H1 (cell line): ENCODE results near the gene CADPS. TPM values are rescaled to one million over a fixed set of nuclear protein-coding genes. Genes with fewer than 3 reads are reported as not detected.

Experiments
- CTCF ChIA-PET: fragments of 300-600 bp; sonication (Branson Sonifier 250); formaldehyde crosslinking; loops from one replicate; lab custom pipeline; 2021; ENCODE audit not compliant: partially characterized antibody; lab: Charles Lee
- POLR2A ChIA-PET: fragments of 300-600 bp; sonication (Branson Sonifier 250); formaldehyde crosslinking; loops from one replicate; lab custom pipeline; 2021; ENCODE audit warnings: inconsistent platforms; ENCODE audit not compliant: partially characterized antibody; lab: Charles Lee
- DNase-seq, 2 experiments: peaks; one replicate each; pipeline versions ENCODE4 v3.0.0 to v3.0.0-alpha.2; 2010 to 2022; ENCODE audit warnings: low spot score in 2 of 2, low read depth in 1 of 2, mixed read lengths in 1 of 2
- FAIRE-seq: peaks from 2 replicates; lab custom pipeline; 2011; peaks lifted over from hg19 to GRCh38; lab: Jason Lieb, UNC
- H2AFZ ChIP-seq: 2 replicates; pipeline ENCODE4 v1.8.1; 2012; ENCODE audit warnings: low read length, inconsistent platforms
- H2AK5ac ChIP-seq: 2 replicates; pipeline ENCODE4 v1.6.1; 2013; ENCODE audit warnings: low read depth, low read length
- H2BK120ac ChIP-seq: replicated peaks from 2 replicates; pipeline ENCODE3; 2013; ENCODE audit warnings: low read depth, low read length, inconsistent platforms
- H2BK12ac ChIP-seq: 2 replicates; pipeline ENCODE4 v1.6.1; 2013; ENCODE audit warnings: low read depth, low read length
- H2BK15ac ChIP-seq: 2 replicates; pipeline ENCODE4 v1.6.1; 2013; ENCODE audit warnings: low read length
- H2BK20ac ChIP-seq: 2 replicates; pipeline ENCODE4 v1.6.1; 2013; ENCODE audit warnings: low read length
- H2BK5ac ChIP-seq: 2 replicates; pipeline ENCODE4 v1.6.1; 2013; ENCODE audit warnings: low read depth, low read length
- H3K14ac ChIP-seq: 2 replicates; pipeline ENCODE4 v1.6.1; 2013; ENCODE audit warnings: inconsistent platforms; ENCODE audit not compliant: insufficient read length
- H3K18ac ChIP-seq: 2 replicates; pipeline ENCODE4 v1.6.1; 2013; ENCODE audit warnings: low read length; ENCODE audit errors: extremely low read depth
- H3K23ac ChIP-seq: 2 replicates; pipeline ENCODE4 v1.6.1; 2013; ENCODE audit warnings: inconsistent platforms; ENCODE audit not compliant: insufficient read length
- H3K23me2 ChIP-seq: 2 replicates; pipeline ENCODE4 v1.6.1; 2013; ENCODE audit warnings: low read depth, low read length
- H3K27ac ChIP-seq: 2 replicates; pipeline ENCODE4 v1.6.1; 2011; ENCODE audit warnings: low read depth, low read length, inconsistent platforms
- H3K27me3 ChIP-seq, 4 experiments: replicated peaks in 1 of 4; 1 replicate in 1 of 4; 2 replicates in 3 of 4; pipeline versions ENCODE4 v1.6.1 to v1.8.1; 2011 to 2013; ENCODE audit warnings: low read length in 3 of 4, mild to moderate bottlenecking in 3 of 4, inconsistent platforms in 2 of 4, mixed read lengths in 2 of 4, moderate library complexity in 1 of 4; ENCODE audit not compliant: control insufficient read depth in 3 of 4, insufficient read depth in 3 of 4; ENCODE audit errors: extremely low read depth in 1 of 4
- H3K36me3 ChIP-seq, 4 experiments: 2 replicates each; pipeline versions ENCODE4 v1.6.1 to v1.8.1; 2011 to 2013; ENCODE audit warnings: mild to moderate bottlenecking in 4 of 4, low read length in 3 of 4, moderate library complexity in 2 of 4, control low read depth in 1 of 4, inconsistent platforms in 1 of 4; ENCODE audit not compliant: insufficient read depth in 4 of 4, control insufficient read depth in 2 of 4
- H3K4ac ChIP-seq: replicated peaks from 2 replicates; pipeline ENCODE3; 2013; ENCODE audit warnings: low read length, low read depth, mixed read lengths, inconsistent platforms; ENCODE audit not compliant: insufficient read length
- H3K4me1 ChIP-seq, 4 experiments: replicated peaks in 1 of 4; 1 replicate in 1 of 4; 2 replicates in 3 of 4; pipeline versions ENCODE4 v1.6.1 to v1.8.1; 2011 to 2013; ENCODE audit warnings: low read length in 3 of 4, inconsistent platforms in 2 of 4, mixed read lengths in 1 of 4; ENCODE audit not compliant: insufficient read depth in 4 of 4, control insufficient read depth in 3 of 4
- H3K4me2 ChIP-seq, 2 experiments: 2 replicates each; pipeline versions ENCODE4 v1.6.1 to v1.8.1; 2011 to 2013; ENCODE audit warnings: low read depth in 2 of 2, low read length in 2 of 2, control low read depth in 1 of 2, inconsistent platforms in 1 of 2, mild to moderate bottlenecking in 1 of 2; ENCODE audit not compliant: insufficient read depth in 1 of 2
- H3K4me3 ChIP-seq, 4 experiments: fragments of 200-600, 300-600 bp in 1 of 4; sonication (generic), shearing (Covaris generic), sonication (Bioruptor Twin) in 1 of 4; 2 replicates each; pipeline versions ENCODE4 v1.5.1 to v1.8.1; 2011 to 2016; ENCODE audit warnings: low read length in 4 of 4, low read depth in 3 of 4, control low read depth in 2 of 4, inconsistent platforms in 2 of 4, mild to moderate bottlenecking in 2 of 4, mixed read lengths in 1 of 4, moderate library complexity in 1 of 4; ENCODE audit not compliant: insufficient read depth in 2 of 4; ENCODE audit errors: extremely low read depth in 1 of 4
- H3K56ac ChIP-seq: replicated peaks from 2 replicates; pipeline ENCODE3; 2013; ENCODE audit warnings: low read depth, mild to moderate bottlenecking, mixed read lengths, low read length, inconsistent platforms; ENCODE audit not compliant: insufficient read length
- H3K79me1 ChIP-seq: 2 replicates; pipeline ENCODE4 v1.6.1; 2013; ENCODE audit warnings: low read depth, low read length, control low read depth
- H3K79me2 ChIP-seq, 2 experiments: 2 replicates each; pipeline versions ENCODE4 v1.6.1 to v1.8.1; 2012 to 2013; ENCODE audit warnings: low read length in 2 of 2, mild to moderate bottlenecking in 2 of 2, inconsistent platforms in 1 of 2; ENCODE audit not compliant: insufficient read depth in 2 of 2, control insufficient read depth in 1 of 2
- H3K9ac ChIP-seq, 4 experiments: replicated peaks in 1 of 4; 1 replicate in 1 of 4; 2 replicates in 3 of 4; pipeline versions ENCODE4 v1.6.1 to v1.8.1; 2011 to 2013; ENCODE audit warnings: low read depth in 3 of 4, low read length in 3 of 4, control low read depth in 2 of 4, mild to moderate bottlenecking in 2 of 4, moderate library complexity in 2 of 4, inconsistent platforms in 1 of 4; ENCODE audit errors: extremely low read depth in 1 of 4
- H3K9me3 ChIP-seq, 2 experiments: 2 replicates each; pipeline versions ENCODE4 v1.6.1 to v1.8.1; 2012 to 2013; ENCODE audit warnings: mild to moderate bottlenecking in 2 of 2, moderate library complexity in 2 of 2, control low read depth in 1 of 2, inconsistent platforms in 1 of 2, low read depth in 1 of 2, low read length in 1 of 2, mixed read lengths in 1 of 2; ENCODE audit not compliant: insufficient read depth in 2 of 2
- H4K20me1 ChIP-seq, 2 experiments: replicated peaks in 1 of 2; 2 replicates each; pipeline versions ENCODE3 to v1.8.1; 2011 to 2013; ENCODE audit warnings: inconsistent platforms in 2 of 2, low read length in 2 of 2, mild to moderate bottlenecking in 1 of 2; ENCODE audit not compliant: insufficient read depth in 2 of 2, control insufficient read depth in 1 of 2
- H4K5ac ChIP-seq: 2 replicates; pipeline ENCODE4 v1.6.1; 2013; ENCODE audit warnings: low read length, low read depth, mixed read lengths, inconsistent platforms; ENCODE audit not compliant: insufficient read length
- H4K8ac ChIP-seq: 2 replicates; pipeline ENCODE4 v1.8.0; 2013; ENCODE audit warnings: mild to moderate bottlenecking, moderate library complexity, low read length, inconsistent platforms; ENCODE audit not compliant: insufficient read depth; ENCODE audit errors: extremely low read depth
- H4K91ac ChIP-seq: replicated peaks from 2 replicates; pipeline ENCODE3; 2013; ENCODE audit warnings: low read length, mixed read lengths, inconsistent platforms; ENCODE audit not compliant: insufficient read length
- BRCA1 ChIP-seq: IDR thresholded peaks from 2 replicates; pipeline ENCODE4 v1.6.1; 2012; ENCODE audit warnings: low read depth, low read length, improper control_type of control experiment
- CEBPB ChIP-seq: IDR thresholded peaks from 2 replicates; pipeline ENCODE4 v1.6.1; 2012; ENCODE audit warnings: low read depth, low read length
- HDAC2 ChIP-seq, 2 experiments: fragments of 300-600 bp in 1 of 2; sonication (generic) in 1 of 2; IDR thresholded peaks; 2 replicates each; pipeline ENCODE4 v1.6.1; 2011 to 2012; ENCODE audit warnings: low read depth in 2 of 2, low read length in 2 of 2, mild to moderate bottlenecking in 2 of 2, moderate library complexity in 2 of 2, borderline replicate concordance in 1 of 2, inconsistent platforms in 1 of 2
- KDM5A ChIP-seq: fragments of 200-600 bp; IDR thresholded peaks from 2 replicates; pipeline ENCODE4 v1.7.1; 2012; ENCODE audit warnings: mild to moderate bottlenecking, low read length, inconsistent platforms, mixed read lengths
- NRF1 ChIP-seq: IDR thresholded peaks from 2 replicates; pipeline ENCODE4 v1.6.1; 2011; ENCODE audit warnings: mild to moderate bottlenecking, low read depth, low read length, improper control_type of control experiment
- POLR2A ChIP-seq, 2 experiments: IDR thresholded peaks; 1 replicate in 1 of 2; 2 replicates in 1 of 2; pipeline ENCODE4 v1.6.1; 2011; ENCODE audit warnings: low read depth in 2 of 2, low read length in 2 of 2, mild to moderate bottlenecking in 2 of 2; ENCODE audit errors: control extremely low read depth in 1 of 2
- POU5F1 ChIP-seq: IDR thresholded peaks from 2 replicates; pipeline ENCODE4 v1.6.1; 2011; ENCODE audit warnings: low read depth, mild to moderate bottlenecking, low read length, moderate library complexity
- RFX5 ChIP-seq: IDR thresholded peaks from 2 replicates; pipeline ENCODE4 v1.6.1; 2011; ENCODE audit warnings: low read depth, low read length, improper control_type of control experiment, borderline replicate concordance
- SP2 ChIP-seq: IDR thresholded peaks from 2 replicates; pipeline ENCODE4 v1.6.1; 2012; ENCODE audit warnings: mild to moderate bottlenecking, low read length, inconsistent platforms
- TBP ChIP-seq: IDR thresholded peaks from 2 replicates; pipeline ENCODE4 v1.6.1; 2011; ENCODE audit warnings: low read depth, low read length, improper control_type of control experiment
- YY1 ChIP-seq: IDR thresholded peaks from 2 replicates; pipeline ENCODE4 v1.6.1; 2011; ENCODE audit warnings: low read depth, mild to moderate bottlenecking, low read length
- WGBS, 2 experiments: shearing (Covaris generic) in 1 of 2; methylation state at CpG; one replicate each; pipeline versions ENCODE4 v1.1.6 to v1.1.7; 2013 to 2015; ENCODE audit warnings: low lambda C conversion rate in 2 of 2, mixed read lengths in 2 of 2, inconsistent platforms in 1 of 2, low coverage in 1 of 2, missing lambda C conversion rate in 1 of 2; ENCODE audit not compliant: insufficient replicate concordance in 2 of 2, insufficient coverage in 1 of 2, insufficient read length in 1 of 2; ENCODE audit errors: extremely low coverage in 1 of 2, missing lambda C conversion rate in 1 of 2; 5-methylcytosine and 5-hydroxymethylcytosine counted together
- polyA plus RNA-seq, 7 experiments: library from polyadenylated mRNA; depleted of rRNA in 3 of 7; stranded (reverse) in 5 of 7; unstranded in 2 of 7; fragments of >200 nt in 5 of 7; fragments of 200-250 nt in 2 of 7; gene quantifications; 1 replicate in 5 of 7; 2 replicates in 1 of 7; 4 replicates in 1 of 7; pipeline versions ENCODE4 v1.2.1 to v1.2.3, GENCODE V29; 2011 to 2013; ENCODE audit warnings: missing spikeins in 2 of 7, mixed read lengths in 2 of 7
- total RNA-seq: library from RNA; stranded (reverse); fragmentation: NEBNext Ultra II Directional; extraction: Animal tissue kit (Norgen Biotek cat#: 25700); gene quantifications from 2 replicates; pipeline ENCODE4 v1.2.1, GENCODE V29; 2021
- TF ChIP-seq, protein P1 (sequence below): IDR thresholded peaks from 2 replicates; pipeline ENCODE4 v1.6.1; 2012; ENCODE audit warnings: inconsistent platforms
- TF ChIP-seq, protein P2 (sequence below): IDR thresholded peaks from 2 replicates; pipeline ENCODE4 v1.6.1; 2011; ENCODE audit warnings: low read length, improper control_type of control experiment

CADPS gene
- total and polyA plus RNA-seq, 2 of the 8 experiments (the other 6 are each of a cell fraction or from before 2014, with no cell fraction given) = 7.1 to 10.2 TPM

DNA sequence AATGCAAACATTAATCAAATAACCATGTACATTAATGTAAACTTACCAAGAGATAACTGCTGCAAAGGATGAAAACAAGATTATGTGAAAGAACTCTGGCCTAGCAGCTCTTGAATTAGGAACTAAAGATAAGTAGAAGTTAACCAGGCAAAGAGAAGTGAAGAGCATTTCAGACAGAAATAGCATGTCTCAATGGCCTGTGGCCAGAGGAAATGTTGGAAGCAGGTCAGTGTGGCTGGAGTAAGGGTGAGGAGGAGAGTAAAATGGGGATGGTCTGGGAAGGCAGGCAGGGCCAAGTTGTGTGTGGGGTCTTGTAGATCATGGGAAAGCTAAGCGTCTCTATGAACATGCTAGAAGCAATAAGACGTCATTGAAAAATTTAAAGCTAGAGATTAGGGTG is 192.4 kb downstream of the CADPS start:
- ChIA-PET CTCF (interaction anchor here (0.6 to 5.2 kb wide), 4 partner anchors 13 to 32 kb away, joined by 3 to 46 read pairs (median 4); no protein-coding TSS in a partner anchor), POLR2A (interaction anchor here (0.8 kb wide), 1 partner anchor 12 kb away, joined by 3 read pairs; no protein-coding TSS in a partner anchor)
- no peak overlapping the region for H3K27ac ChIP-seq
- no peak overlapping the region for H3K56ac ChIP-seq
- H3K9me3 ChIP-seq = no peaks in the 10 kb centered on the region
- no peak overlapping the region for H2BK5ac ChIP-seq
- TF ChIP-seq, protein P1, sequence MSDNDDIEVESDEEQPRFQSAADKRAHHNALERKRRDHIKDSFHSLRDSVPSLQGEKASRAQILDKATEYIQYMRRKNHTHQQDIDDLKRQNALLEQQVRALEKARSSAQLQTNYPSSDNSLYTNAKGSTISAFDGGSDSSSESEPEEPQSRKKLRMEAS = no peak
- no peak for TF ChIP-seq HDAC2 (IDR thresholded peaks at IDR 0.05; ENCODE audit: borderline replicate concordance in 1 of 2, low read depth in 2 of 2, low read length in 2 of 2)
- no peak for TF ChIP-seq NRF1
- no peak for TF ChIP-seq BRCA1
- TF ChIP-seq CEBPB = no peak
- TF ChIP-seq POLR2A (IDR thresholded peaks at IDR 0.05; ENCODE audit: control extremely low read depth in 1 of 2, low read depth in 2 of 2, low read length in 2 of 2) = no peak
- TF ChIP-seq, protein P2, sequence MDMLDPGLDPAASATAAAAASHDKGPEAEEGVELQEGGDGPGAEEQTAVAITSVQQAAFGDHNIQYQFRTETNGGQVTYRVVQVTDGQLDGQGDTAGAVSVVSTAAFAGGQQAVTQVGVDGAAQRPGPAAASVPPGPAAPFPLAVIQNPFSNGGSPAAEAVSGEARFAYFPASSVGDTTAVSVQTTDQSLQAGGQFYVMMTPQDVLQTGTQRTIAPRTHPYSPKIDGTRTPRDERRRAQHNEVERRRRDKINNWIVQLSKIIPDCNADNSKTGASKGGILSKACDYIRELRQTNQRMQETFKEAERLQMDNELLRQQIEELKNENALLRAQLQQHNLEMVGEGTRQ = no peak
- no peak for TF ChIP-seq TBP
- TF ChIP-seq KDM5A = no peak
- no peak for TF ChIP-seq SP2
- no peak for TF ChIP-seq RFX5
- no peak for TF ChIP-seq YY1
- TF ChIP-seq POU5F1 = no peak
- H2BK15ac ChIP-seq = no peak overlapping the region
- H3K23me2 ChIP-seq = no peaks in the 10 kb centered on the region
- H3K14ac ChIP-seq = no peak overlapping the region
- no peak overlapping the region for H4K5ac ChIP-seq
- no peak overlapping the region for H2AK5ac ChIP-seq
- no peaks in the 10 kb centered on the region for H3K79me1 ChIP-seq
- H3K79me2 ChIP-seq = no peaks in the 10 kb centered on the region
- H3K9ac ChIP-seq = no peak overlapping the region
- DNase-seq (no peak), FAIRE-seq (no peak)
- WGBS, 2 experiments = 89% methylated on average over 2 of the region's 2 CpGs; no CpG with 5 or more reads in 1 of the 2 experiments
- H3K27me3 ChIP-seq = peaks cover 0 to 1% (median 0%) of the 10 kb centered on the region in 4 experiments; a peak in 1 of 7 replicates
- H3K23ac ChIP-seq = no peak overlapping the region
- no peak overlapping the region for H2BK120ac ChIP-seq
- no peaks in the 10 kb centered on the region for H4K20me1 ChIP-seq
- no peak overlapping the region for H3K18ac ChIP-seq
- no peak overlapping the region for H3K4me2 ChIP-seq
- no peak overlapping the region for H2BK12ac ChIP-seq
- no peak overlapping the region for H2BK20ac ChIP-seq
- H2AFZ ChIP-seq = no peak overlapping the region
- peak overlapping the region; percentile 27 for H3K4ac ChIP-seq
- H3K4me3 ChIP-seq = no peak overlapping the region
- no peak overlapping the region for H4K8ac ChIP-seq
- H3K36me3 ChIP-seq = no peaks in the 10 kb centered on the region
- peaks cover 5 to 15% (median 13%) of the 10 kb centered on the region in 4 experiments; a peak in 6 of 7 replicates for H3K4me1 ChIP-seq
- no peak overlapping the region for H4K91ac ChIP-seq
